PC-3 (cell line): Measurements from ENCODE around the gene GABRR1.

Experiments used
- EZH2 ChIP-seq: fragments of 300-600 bp; sonication (generic); IDR thresholded peaks from one replicate; pipeline ENCODE4 v1.6.1; 2017; ENCODE audit warnings: antibody characterized with exemption, mild to moderate bottlenecking, low read length; ENCODE audit not compliant: unreplicated experiment
- EZH2phosphoT487 ChIP-seq: fragments of 300-600 bp; sonication (generic); IDR thresholded peaks from 2 replicates; pipeline ENCODE4 v1.6.1; 2018; ENCODE audit warnings: mild to moderate bottlenecking, antibody characterized with exemption, low read length, borderline replicate concordance
- TF ChIP-seq, protein P1 (sequence below): fragments of 300-600 bp; sonication (generic); conservative IDR thresholded peaks from 2 replicates; pipeline ENCODE4 v1.5.1; 2017; ENCODE audit warnings: antibody characterized with exemption, low read depth, mild to moderate bottlenecking, low read length

DNA sequence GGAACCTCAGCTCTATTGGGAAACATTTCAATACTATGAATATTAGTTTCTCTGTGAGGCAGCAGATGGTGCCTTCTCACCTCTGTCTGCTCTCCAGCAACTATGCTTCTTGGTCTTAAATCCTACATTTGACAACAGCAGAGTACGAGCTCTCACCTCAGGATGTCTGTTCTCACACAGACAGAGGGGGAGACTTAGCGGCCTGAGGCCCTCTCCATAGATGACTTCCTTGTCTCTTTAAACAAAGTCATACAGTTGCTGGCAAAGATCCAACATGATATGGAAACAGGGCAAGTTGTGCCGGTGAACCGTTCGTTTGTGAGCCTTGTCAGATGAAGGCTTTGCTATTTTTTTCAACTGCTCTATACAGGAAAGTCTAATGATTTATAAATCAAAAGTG, 43.7 kb upstream of the GABRR1 start:
- TF ChIP-seq, protein P1, sequence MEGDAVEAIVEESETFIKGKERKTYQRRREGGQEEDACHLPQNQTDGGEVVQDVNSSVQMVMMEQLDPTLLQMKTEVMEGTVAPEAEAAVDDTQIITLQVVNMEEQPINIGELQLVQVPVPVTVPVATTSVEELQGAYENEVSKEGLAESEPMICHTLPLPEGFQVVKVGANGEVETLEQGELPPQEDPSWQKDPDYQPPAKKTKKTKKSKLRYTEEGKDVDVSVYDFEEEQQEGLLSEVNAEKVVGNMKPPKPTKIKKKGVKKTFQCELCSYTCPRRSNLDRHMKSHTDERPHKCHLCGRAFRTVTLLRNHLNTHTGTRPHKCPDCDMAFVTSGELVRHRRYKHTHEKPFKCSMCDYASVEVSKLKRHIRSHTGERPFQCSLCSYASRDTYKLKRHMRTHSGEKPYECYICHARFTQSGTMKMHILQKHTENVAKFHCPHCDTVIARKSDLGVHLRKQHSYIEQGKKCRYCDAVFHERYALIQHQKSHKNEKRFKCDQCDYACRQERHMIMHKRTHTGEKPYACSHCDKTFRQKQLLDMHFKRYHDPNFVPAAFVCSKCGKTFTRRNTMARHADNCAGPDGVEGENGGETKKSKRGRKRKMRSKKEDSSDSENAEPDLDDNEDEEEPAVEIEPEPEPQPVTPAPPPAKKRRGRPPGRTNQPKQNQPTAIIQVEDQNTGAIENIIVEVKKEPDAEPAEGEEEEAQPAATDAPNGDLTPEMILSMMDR, result no peak
- no peak for TF ChIP-seq EZH2phosphoT487
- TF ChIP-seq EZH2, result no peak
